Kidney epithelial cell (primary cell): ENCODE results near the gene KLF6. TPM values are rescaled to one million over a fixed set of nuclear protein-coding genes. Genes with fewer than 3 reads are reported as not detected.

Experiments
- DNase-seq: peaks from one replicate; pipeline ENCODE4 v3.0.0-alpha.2; 2010; ENCODE audit warnings: low read depth
- H3K27me3 ChIP-seq: 2 replicates; pipeline ENCODE4 v1.6.0; 2011; ENCODE audit warnings: low read length; ENCODE audit not compliant: control insufficient read depth, insufficient read depth
- H3K36me3 ChIP-seq: 2 replicates; pipeline ENCODE4 v1.5.1; 2011; ENCODE audit warnings: low read length; ENCODE audit not compliant: control insufficient read depth, insufficient read depth
- H3K4me3 ChIP-seq: 2 replicates; pipeline ENCODE4 v1.5.1; 2011; ENCODE audit warnings: low read depth, mild to moderate bottlenecking, control low read depth, low read length
- total RNA-seq: library from RNA; depleted of rRNA; stranded (reverse); fragments of >200 nt; gene quantifications from 2 replicates; pipeline ENCODE4 v1.2.3, GENCODE V29; 2015
- TF ChIP-seq, protein P1 (sequence below): IDR thresholded peaks from 2 replicates; pipeline ENCODE4 v1.5.1; 2011; ENCODE audit warnings: mild to moderate bottlenecking, moderate library complexity, low read length, control low read depth, inconsistent platforms; ENCODE audit not compliant: insufficient read depth, poor library complexity, severe bottlenecking

KLF6 gene
- total RNA-seq, 1 donor from 2014 or later = 125 TPM

- Histone ChIP-seq H3K27me3 (no peaks in the 10 kb centered on the region), H3K36me3 (no peaks in the 10 kb centered on the region), H3K4me3 (no peak overlapping the region)
- DNase-seq = no peak
- TF ChIP-seq, protein P1, sequence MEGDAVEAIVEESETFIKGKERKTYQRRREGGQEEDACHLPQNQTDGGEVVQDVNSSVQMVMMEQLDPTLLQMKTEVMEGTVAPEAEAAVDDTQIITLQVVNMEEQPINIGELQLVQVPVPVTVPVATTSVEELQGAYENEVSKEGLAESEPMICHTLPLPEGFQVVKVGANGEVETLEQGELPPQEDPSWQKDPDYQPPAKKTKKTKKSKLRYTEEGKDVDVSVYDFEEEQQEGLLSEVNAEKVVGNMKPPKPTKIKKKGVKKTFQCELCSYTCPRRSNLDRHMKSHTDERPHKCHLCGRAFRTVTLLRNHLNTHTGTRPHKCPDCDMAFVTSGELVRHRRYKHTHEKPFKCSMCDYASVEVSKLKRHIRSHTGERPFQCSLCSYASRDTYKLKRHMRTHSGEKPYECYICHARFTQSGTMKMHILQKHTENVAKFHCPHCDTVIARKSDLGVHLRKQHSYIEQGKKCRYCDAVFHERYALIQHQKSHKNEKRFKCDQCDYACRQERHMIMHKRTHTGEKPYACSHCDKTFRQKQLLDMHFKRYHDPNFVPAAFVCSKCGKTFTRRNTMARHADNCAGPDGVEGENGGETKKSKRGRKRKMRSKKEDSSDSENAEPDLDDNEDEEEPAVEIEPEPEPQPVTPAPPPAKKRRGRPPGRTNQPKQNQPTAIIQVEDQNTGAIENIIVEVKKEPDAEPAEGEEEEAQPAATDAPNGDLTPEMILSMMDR = no peak
Measured at GRCh38 chr10:3830946-3831345, 45.9 kb upstream of the KLF6 start.

DNA sequence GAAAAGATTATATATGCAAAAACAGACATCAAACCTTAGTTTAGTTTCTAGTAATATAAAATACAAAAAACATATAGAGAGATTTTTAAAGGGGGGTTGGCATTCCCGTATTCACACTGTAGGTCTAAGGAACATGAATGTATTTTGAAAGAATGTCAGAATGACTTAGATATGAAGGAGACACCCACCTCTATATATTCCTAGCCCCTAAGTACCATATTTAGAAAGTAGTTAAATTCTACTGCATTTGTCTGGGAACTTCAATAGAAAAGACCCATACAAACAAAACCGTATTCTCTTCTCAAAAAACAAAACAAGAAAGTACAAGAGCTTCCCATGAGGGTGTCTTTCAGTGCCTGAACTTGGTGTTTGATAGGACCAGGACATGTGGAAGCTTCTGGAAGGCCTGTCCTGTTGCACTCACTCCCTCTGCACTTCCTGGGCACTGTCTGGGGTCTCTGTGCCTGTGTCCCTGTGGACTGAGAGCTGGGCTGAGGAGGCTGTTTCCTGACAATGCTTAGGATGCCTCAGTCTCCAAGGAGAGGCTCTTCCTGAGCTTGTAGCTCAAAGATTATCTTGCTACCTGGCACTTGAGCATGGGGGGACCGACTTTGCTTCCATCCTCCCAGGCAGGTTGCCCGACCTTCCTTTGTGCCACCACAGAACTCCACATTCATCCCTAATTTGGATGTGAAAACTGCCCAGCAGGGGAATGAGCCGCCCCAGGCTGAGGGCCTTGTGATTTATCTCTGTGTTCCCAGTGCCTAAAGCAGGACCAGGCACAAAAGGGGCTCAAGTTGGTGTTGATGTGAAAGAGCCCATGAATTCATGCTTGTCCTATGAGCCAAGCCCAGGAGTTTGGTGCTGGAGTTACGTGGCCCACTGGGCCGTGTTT, 44.4 kb upstream of the KLF6 start:
- TF ChIP-seq, protein P1 = no peak
- no peak overlapping the region for H3K4me3 ChIP-seq
- no peaks in the 10 kb centered on the region for H3K36me3 ChIP-seq
- DNase-seq = no peak
- no peaks in the 10 kb centered on the region for H3K27me3 ChIP-seq

DNA sequence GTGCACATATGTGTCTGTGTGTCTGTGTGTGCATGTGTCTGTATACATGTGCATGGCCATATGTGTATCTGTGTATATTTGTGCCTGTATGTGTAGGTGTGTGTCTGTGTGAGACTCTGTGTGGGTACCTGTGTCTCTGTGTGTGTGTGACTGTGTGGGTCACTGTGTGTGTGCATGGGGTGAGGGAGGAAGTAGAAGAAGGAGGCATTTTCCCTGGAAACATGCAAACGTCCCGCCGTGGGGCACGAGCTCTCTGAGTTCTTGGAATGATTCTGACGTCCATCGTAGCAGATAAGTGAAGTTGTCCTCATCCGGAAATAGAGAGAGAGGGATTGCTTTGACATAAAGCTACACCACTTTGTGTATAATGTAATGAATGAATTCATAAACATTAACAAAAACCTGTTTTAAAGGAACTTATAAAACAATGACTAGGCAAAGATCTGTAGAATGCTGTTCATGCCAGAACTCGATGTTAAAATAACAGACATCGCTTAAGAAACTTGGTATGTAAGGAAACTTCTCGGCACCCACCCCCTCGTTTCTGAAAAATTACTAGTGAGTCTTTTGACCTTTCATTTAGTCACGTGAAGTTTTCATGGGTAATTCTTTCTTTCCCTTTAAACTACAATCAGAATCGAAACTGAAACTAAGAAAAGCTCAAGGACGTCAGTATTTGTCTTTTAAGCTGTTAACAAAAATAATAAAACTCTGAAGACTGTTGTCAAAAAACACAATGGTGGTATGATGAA, 43.6 kb upstream of the KLF6 start:
- Histone ChIP-seq H3K4me3 (no peak overlapping the region), H3K36me3 (no peaks in the 10 kb centered on the region), H3K27me3 (no peaks in the 10 kb centered on the region)
- TF ChIP-seq, protein P1 = no peak
- DNase-seq = no peak

GRCh38 chr10:3827768-3828403, 42.9 kb upstream of the KLF6 start:
- Histone ChIP-seq H3K36me3 (no peaks in the 10 kb centered on the region), H3K27me3 (no peaks in the 10 kb centered on the region), H3K4me3 (no peak overlapping the region)
- TF ChIP-seq, protein P1 = no peak
- DNase-seq = no peak

- DNase-seq = no peak
- Histone ChIP-seq H3K4me3 (no peak overlapping the region), H3K27me3 (no peaks in the 10 kb centered on the region), H3K36me3 (no peaks in the 10 kb centered on the region)
- TF ChIP-seq, protein P1 = no peak
Measured at GRCh38 chr10:3827266-3827665, 42.3 kb upstream of the KLF6 start.
